Vagina (tissue), 2 donors: ENCODE data around the gene SLC9A5.

Source experiments
- CTCF ChIP-seq, 3 experiments: fragments of 450-650 bp in 2 of 3; fragments of 200-600 bp in 1 of 3; sonication (generic) in 1 of 3; IDR thresholded peaks; one replicate each; pipeline ENCODE4 v1.5.1; 2017 to 2019; ENCODE audit warnings: antibody characterized with exemption in 3 of 3, mild to moderate bottlenecking in 2 of 3, moderate library complexity in 2 of 3
- POLR2A ChIP-seq, 2 donors: fragments of 450-650 bp; IDR thresholded peaks; one replicate each; pipeline ENCODE4 v1.6.1; 2017; ENCODE audit warnings: antibody characterized with exemption in 2 of 2, mild to moderate bottlenecking in 2 of 2, moderate library complexity in 2 of 2

DNA sequence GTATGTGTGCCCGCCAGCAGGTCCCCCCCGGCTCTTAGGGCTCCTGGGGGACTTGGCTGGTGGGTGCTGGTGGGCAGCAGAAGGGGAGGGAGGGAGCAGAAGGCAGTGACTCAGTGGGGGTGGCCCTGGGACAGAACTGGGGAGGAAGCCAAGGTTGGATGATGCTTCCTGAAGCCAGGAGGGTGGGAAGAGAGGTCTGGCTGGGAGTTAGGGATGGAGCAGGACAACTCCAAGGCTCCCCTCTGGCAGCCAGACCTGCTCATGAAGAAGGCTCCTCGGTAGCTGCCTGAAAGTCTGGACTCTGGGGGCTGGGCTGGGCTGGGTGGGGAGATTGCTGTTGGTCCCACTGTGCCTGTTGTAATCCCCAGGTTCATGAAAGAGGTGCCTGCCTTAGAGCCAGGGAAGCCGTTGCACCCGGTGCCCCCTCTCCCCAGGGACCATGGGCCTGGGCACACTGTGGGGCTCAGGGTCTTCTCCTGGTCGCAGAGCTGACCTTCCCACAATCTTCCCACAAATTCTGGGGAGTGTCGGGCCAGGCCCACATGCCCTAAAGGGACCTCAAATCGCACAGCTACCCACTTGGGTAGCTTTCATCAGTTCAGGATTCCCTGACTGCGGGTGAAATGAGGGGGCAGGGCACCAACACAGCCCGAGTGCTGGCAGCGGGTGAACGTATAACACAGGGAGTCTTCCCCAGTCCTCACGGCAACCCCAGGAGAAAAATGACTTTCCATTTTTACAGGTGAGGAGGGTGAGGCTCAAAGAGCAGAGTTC, 29.4 kb downstream of the SLC9A5 start:
- TF ChIP-seq CTCF (IDR thresholded peaks at IDR 0.05) (no peak), POLR2A (IDR thresholded peaks at IDR 0.05) (no peak)
